HG02798 (cell line): ENCODE data around the gene RABL2B.
"Not testable (repeated sequence)": the region's sequence is repeated elsewhere in the genome, so short reads cannot be mapped to it uniquely, and the experiment has no call there.

Experiments
- ATAC-seq: cut with Tn5 transposase; IDR thresholded peaks from one replicate; pipeline ENCODE4 v1.9.1; 2021; ENCODE audit warnings: mild to moderate bottlenecking; ENCODE audit not compliant: unreplicated experiment, poor library complexity

Gene RABL2B

DNA sequence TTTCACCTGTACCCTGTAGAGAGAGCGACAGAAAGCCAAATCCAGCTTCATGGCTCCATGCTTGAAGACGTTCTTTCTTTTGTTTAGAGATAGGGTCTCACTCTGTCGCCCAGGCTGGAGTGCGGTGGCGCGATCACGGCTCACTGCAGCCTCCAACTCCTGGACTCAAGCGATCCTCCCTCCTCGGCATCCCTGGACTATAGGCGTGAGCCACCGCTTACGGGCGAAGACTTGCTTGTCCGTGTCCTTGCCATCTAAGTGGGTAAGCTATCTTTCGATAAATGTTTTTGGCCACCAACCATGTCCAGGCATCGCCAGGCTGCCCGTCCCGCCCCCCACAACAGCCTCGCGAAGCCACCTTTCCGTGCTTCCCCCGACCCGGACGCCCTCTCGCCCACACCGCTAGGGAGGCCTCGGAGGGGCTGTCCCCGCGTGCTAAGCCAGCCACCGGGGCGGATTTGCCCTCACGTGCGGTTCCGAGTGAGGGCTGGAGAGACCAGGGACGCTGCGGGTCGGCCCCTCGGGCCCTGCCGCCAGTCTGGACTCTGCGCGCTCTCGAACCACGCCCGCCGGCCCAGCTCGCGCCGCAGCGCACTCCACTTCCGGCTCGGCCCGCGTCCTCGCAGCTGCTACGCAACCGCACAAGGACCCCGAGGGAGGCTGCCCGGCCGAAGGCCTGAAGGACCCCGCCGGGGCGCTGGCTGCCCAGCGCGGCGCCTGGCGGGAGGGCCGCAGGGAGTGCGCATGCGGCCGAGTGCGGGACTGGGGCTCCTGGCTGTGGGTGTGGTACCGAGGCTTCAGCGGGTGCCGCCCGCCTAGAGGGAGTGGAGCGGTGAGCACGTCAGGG, at the start of gene RABL2B:
Gene RABL2B (minus strand): TSS at position 604 of the 847 bp plus-strand sequence. CDS start 1,342 bp downstream, outside the sequence.
- peak; percentile 96 for ATAC-seq

DNA sequence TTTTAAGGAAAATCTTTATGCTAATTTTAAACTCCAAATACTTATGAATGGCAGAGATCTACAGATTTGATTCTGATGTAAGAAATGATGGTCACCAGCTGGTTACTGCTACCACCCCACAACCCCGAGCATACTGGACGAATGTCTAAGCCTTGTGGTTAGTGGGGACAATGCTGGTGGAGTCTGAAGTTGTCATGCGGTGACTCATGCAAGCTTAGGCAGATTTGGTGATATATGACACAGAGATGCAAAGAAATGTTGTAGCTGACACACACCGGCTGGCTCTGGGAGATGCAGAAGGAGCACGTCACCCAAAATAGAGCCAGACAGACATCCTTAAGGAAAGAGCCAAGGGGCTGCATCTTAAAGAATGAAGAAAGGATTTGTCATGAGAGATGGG, 3.5 kb upstream of the RABL2B start:
- ATAC-seq = not testable (repeated sequence)

DNA sequence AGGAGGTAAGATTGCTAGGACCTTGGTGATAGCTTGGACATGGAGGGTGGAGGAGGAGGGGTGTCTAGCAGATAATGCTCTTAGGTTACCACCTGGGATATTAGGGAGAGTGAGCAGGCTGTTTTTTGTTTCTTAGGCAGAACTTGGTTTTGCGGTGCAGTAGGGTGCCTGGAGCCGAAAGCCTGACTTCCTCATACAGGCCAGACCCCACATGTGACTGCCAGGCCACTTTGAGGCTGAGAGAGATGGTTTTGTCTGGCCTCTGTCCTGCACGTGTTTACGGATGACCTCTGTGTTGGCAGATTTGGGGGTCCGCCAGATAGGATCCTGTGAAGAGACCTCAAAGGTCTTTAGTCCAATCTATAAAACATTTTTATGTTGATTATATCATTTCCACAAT, 1.9 kb upstream of the RABL2B start:
- ATAC-seq = not testable (repeated sequence)

- peak; percentile 15 for ATAC-seq
These were observed 442 bp upstream of the RABL2B start for GRCh38 chr22:50783880-50784276.

DNA sequence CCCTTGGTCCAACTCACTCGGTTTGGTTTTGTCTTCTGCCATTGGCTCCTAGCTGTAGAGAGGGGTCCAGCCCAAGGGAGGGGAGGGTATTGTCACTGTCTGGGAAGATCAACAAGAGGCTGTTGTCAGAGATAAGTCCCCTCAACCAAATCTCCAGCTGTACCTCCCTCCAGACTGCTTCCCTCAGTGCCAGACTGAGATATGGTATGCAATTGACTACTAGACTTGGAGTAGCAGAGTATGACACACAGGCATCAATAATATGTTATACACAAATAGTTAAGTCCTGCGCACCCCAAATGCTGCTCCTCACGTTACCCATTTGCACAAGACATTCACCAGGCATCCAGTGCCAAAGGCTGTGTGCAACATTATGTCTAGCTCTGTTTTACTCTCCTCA, 1.2 kb downstream of the RABL2B start:
- not testable (repeated sequence) for ATAC-seq

DNA sequence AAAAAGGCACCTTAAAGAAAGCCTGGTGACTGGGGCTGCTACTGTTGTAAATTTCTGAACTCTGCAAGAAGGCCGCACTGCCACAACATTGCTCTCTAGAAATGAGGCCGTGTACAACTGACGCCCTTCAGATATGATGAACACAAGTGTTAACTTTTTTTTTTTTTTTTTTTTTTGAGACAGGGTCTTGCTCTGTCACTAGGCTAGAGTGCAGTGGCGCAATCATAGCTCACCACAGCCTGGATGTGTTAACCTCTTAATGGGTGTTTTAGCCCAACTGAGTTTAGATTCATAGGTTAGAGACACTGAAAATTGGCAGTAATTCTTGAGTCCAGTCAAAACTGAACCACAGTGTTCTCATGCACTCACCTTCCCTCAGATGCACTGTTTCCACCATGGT, 3.2 kb downstream of the RABL2B start:
- ATAC-seq = not testable (repeated sequence)

DNA sequence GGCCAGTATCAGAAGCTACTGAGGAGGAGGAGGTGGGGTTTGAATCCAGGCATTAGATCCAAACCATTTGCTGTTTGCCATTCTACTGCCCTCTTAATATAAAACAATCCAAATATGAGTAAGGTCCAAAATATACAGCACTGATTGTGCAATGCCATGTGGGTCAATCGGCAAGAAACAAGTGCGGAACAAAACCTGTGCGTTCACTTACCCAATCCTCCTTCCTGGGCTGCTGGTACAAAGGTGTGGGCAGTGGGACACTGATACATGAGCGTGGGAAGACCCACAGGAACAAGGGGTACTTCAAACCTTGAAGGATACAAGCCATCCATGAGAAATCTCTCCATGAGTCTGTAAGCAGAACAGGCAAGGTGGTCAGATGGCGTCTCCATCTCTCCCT, 5.8 kb downstream of the RABL2B start:
- ATAC-seq = not testable (repeated sequence)

DNA sequence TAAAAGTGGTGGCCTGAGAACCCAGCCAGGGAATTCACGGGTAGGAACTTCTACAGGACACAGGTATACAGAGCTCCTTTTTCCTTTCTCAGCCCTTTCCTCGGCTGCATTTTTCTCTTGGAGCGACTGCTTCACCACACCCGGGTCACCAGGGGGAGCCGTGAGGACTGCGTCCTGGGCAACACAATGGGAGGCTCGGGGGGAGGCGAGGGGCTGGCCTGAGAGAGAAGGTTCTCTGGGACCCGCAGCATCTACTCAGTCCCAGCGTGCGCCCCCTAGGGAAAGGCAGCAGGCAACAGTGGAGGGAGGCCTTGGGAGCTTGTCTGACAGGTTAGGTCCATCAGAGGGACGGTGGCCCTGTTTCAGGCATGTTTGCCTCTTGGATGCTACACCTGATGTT, 8.3 kb downstream of the RABL2B start:
- ATAC-seq = not testable (repeated sequence)

- ATAC-seq = not testable (repeated sequence)
These were observed 19.1 kb downstream of the RABL2B start for GRCh38 chr22:50764288-50764687.

- ATAC-seq = not testable (repeated sequence)
These were observed 21.6 kb downstream of the RABL2B start for GRCh38 chr22:50761829-50762228.

DNA sequence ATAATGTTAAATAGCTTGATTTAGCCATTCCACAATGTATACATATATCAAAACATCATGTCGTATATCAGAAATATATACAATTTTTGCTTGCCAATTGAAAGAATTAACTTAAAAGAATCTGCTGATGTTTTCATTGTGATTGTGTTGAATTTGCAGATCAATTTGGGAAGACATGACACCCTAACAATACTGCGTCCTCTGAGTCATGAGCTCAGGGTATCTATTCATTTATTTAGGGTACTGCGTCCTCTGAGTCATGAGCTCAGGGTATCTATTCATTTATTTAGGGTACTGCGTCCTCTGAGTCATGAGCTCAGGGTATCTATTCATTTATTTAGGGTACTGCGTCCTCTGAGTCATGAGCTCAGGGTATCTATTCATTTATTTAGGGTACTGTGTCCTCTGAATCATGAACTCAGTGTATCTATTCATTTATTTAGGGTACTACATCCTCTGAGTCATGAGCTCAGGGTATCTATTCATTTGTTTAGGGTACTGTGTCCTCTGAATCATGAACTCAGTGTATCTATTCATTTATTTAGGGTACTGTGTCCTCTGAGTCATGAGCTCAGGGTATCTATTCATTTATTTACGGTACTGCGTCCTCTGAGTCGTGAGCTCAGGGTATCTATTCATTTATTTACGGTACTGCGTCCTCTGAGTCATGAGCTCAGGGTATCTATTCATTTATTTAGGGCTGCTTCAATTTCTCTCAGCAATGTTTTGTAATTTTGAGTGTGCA, 23.7 kb downstream of the RABL2B start:
- not testable (repeated sequence) for ATAC-seq

DNA sequence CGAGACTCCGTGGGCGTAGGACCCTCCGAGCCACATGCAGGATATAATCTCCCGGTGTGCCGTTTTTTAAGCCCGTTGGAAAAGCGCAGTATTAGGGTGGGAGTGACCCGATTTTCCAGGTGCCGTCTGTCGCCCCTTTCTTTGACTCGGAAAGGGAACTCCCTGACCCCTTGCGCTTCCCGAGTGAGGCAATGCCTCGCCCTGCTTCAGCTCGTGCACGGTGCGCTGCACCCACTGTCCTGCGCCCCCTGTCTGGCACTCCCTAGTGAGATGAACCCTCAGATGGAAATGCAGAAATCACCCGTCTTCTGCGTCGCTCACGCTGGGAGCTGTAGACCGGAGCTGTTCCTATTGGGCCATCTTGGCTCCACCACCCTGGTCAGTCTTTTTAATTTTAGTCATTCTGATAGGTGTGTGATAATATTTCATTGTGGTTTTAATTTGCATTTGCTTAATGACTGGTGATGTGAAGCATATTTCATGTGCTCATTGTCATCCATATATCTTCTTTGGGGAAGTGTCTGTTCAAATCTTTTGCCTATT, 26.4 kb downstream of the RABL2B start:
- not testable (repeated sequence) for ATAC-seq

- not testable (repeated sequence) for ATAC-seq
These were observed 27.0 kb downstream of the RABL2B start for GRCh38 chr22:50756406-50756805.

DNA sequence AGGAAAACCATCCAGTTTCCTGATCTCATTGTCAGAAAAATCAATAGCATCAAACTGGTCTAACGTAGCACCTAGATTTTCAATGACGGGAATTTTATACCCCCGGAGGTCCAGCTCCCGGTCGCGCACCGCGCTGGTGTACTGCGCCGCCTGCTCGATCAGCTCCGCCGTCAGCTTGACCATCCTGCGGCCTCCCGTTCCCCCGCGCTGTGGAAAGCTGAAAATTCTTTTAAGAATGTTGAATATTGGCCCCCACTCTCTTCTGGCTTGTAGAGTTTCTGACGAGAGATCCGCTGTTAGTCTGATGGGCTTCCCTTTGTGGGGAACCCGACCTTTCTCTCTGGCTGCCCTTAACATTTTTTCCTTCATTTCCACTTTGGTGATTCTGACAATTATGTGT, 28.2 kb downstream of the RABL2B start:
- not testable (repeated sequence) for ATAC-seq

GRCh38 chr22:50749302-50750074, 33.9 kb downstream of the RABL2B start:
- not testable (repeated sequence) for ATAC-seq

GRCh38 chr22:50748630-50749029, 34.8 kb downstream of the RABL2B start:
- not testable (repeated sequence) for ATAC-seq

DNA sequence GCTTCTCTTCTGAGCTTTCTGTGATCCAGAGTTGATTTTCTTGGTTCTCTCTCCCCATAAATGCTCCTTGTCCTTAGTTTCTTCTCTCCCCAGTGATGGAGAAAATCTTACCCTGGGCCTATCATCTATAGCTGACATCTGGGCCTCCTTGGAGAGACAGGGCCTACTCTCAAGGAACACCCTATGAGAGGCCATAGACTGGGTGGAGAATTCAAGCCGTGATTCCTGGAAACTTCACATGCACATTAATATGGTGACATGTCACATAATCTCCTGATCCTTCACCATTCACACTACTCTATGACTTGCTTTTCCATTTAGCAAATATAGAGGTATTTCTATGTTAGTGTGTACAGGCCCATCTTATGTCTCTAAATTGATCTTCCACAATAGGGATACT, 35.9 kb downstream of the RABL2B start:
- not testable (repeated sequence) for ATAC-seq

- ATAC-seq = not testable (repeated sequence)
These were observed 39.0 kb downstream of the RABL2B start for GRCh38 chr22:50744424-50744823.

DNA sequence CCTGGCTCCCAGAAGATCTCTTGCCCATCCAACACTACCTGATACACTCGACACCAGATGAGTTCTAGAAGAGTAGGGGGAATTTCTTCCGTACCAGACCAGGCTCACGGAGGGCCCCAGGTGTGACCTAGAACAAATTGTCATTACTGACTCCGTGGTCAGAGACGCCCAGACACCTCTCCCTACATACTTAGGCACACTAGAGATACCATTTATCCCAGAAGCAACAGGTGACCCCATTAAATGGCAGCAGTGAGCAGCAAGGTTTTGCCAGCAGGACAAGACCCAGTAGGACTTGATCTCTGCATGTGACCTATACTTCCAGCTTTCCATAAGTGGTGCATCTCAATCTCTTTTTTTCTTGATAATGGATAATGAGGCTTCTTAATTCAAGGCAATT, 42.7 kb downstream of the RABL2B start:
- not testable (repeated sequence) for ATAC-seq

DNA sequence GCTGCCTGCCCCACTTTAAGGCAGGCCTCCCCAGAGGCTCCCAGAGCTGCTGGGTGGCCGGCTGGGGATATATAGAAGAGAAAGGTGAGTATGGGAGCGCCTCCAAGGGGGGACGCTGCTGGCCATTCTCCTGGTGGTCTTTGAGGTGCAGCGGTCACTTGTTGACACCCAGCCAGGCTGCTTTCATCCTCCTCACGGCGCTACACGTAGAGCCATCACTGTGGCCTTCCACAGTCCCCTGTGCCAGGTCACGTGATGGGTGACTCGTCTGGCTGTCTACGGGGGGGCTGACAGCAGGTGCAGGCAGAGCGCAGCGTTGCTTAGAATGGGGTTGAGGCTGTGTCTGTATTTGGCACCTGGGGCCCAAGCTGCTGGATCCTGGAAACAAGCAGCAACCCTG, 43.5 kb downstream of the RABL2B start:
- no peak for ATAC-seq
